Measurements from ENCODE around the gene ERI2. TPM values are rescaled to one million over a fixed set of nuclear protein-coding genes. Genes with fewer than 3 reads are reported as not detected.

The ERI2 gene
- total RNA-seq, 1 experiment from 2014 or later, result 16.9 TPM

GRCh38 chr16:20766294-20766693, 40.0 kb downstream of the ERI2 start (continued):
- TF ChIP-seq, protein P1, sequence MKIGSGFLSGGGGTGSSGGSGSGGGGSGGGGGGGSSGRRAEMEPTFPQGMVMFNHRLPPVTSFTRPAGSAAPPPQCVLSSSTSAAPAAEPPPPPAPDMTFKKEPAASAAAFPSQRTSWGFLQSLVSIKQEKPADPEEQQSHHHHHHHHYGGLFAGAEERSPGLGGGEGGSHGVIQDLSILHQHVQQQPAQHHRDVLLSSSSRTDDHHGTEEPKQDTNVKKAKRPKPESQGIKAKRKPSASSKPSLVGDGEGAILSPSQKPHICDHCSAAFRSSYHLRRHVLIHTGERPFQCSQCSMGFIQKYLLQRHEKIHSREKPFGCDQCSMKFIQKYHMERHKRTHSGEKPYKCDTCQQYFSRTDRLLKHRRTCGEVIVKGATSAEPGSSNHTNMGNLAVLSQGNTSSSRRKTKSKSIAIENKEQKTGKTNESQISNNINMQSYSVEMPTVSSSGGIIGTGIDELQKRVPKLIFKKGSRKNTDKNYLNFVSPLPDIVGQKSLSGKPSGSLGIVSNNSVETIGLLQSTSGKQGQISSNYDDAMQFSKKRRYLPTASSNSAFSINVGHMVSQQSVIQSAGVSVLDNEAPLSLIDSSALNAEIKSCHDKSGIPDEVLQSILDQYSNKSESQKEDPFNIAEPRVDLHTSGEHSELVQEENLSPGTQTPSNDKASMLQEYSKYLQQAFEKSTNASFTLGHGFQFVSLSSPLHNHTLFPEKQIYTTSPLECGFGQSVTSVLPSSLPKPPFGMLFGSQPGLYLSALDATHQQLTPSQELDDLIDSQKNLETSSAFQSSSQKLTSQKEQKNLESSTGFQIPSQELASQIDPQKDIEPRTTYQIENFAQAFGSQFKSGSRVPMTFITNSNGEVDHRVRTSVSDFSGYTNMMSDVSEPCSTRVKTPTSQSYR (CRISPR knock-in tag; IDR thresholded peaks at IDR 0.05), result no peak
- TF ChIP-seq GRHL2 (CRISPR knock-in tag; IDR thresholded peaks at IDR 0.05; ENCODE audit: insufficient replicate concordance, severe bottlenecking), result no peak
- TF ChIP-seq E2F5 (CRISPR knock-in tag; IDR thresholded peaks at IDR 0.05), result no peak
- TF ChIP-seq GTF2I (CRISPR knock-in tag; conservative IDR thresholded peaks at IDR 0.05), result no peak
- TF ChIP-seq ZNF219 (CRISPR knock-in tag; IDR thresholded peaks at IDR 0.05; ENCODE audit: borderline replicate concordance), result no peak
- no peak for TF ChIP-seq ZNF317 (CRISPR knock-in tag; IDR thresholded peaks at IDR 0.05; ENCODE audit: borderline replicate concordance, low read depth)
- TF ChIP-seq HMGXB4 (CRISPR knock-in tag; IDR thresholded peaks at IDR 0.05), result no peak
- TF ChIP-seq MLX (CRISPR knock-in tag; IDR thresholded peaks at IDR 0.05), result no peak
- no peak for TF ChIP-seq SP1 (CRISPR knock-in tag; conservative IDR thresholded peaks at IDR 0.05)
- no peak for TF ChIP-seq ELF4 (CRISPR knock-in tag; IDR thresholded peaks at IDR 0.05; ENCODE audit: low read depth)
- TF ChIP-seq ZMAT4 (CRISPR knock-in tag; IDR thresholded peaks at IDR 0.05), result no peak

- ATAC-seq (no peak), DNase-seq (ENCODE audit: low spot score) (no peak)
- peaks cover 8% of the 10 kb centered on the region; the same call in 1 of the 2 replicates for H3K36me3 Mint-ChIP-seq
- peaks cover 23% of the 10 kb centered on the region for H3K9me3 Mint-ChIP-seq
- H3K27me3 Mint-ChIP-seq (ENCODE audit: low read depth), result peaks cover 6% of the 10 kb centered on the region
- H3K4me1 Mint-ChIP-seq, result peaks cover 18% of the 10 kb centered on the region
- no peak overlapping the region for H3K27ac Mint-ChIP-seq
- ChIA-PET CTCF (interaction anchor here (2.6 kb wide), 1 partner anchor 9 kb away, joined by 19 read pairs; no protein-coding TSS in a partner anchor), POLR2A (no interaction called here)
- H3K4me3 Mint-ChIP-seq, result no peak overlapping the region
- no peak for TF ChIP-seq ZNF138 (CRISPR knock-in tag; conservative IDR thresholded peaks at IDR 0.05)
- no peak for TF ChIP-seq FOXJ3 (CRISPR knock-in tag; IDR thresholded peaks at IDR 0.05; ENCODE audit: borderline replicate concordance)
- no peak for TF ChIP-seq TCF7 (CRISPR knock-in tag; IDR thresholded peaks at IDR 0.05; ENCODE audit: low read depth)
- no peak for TF ChIP-seq NR3C1 (CRISPR knock-in tag; conservative IDR thresholded peaks at IDR 0.05; ENCODE audit: low read depth)
- TF ChIP-seq ZNF396 (CRISPR knock-in tag; IDR thresholded peaks at IDR 0.05; ENCODE audit: borderline replicate concordance), result no peak
- TF ChIP-seq, protein P2, sequence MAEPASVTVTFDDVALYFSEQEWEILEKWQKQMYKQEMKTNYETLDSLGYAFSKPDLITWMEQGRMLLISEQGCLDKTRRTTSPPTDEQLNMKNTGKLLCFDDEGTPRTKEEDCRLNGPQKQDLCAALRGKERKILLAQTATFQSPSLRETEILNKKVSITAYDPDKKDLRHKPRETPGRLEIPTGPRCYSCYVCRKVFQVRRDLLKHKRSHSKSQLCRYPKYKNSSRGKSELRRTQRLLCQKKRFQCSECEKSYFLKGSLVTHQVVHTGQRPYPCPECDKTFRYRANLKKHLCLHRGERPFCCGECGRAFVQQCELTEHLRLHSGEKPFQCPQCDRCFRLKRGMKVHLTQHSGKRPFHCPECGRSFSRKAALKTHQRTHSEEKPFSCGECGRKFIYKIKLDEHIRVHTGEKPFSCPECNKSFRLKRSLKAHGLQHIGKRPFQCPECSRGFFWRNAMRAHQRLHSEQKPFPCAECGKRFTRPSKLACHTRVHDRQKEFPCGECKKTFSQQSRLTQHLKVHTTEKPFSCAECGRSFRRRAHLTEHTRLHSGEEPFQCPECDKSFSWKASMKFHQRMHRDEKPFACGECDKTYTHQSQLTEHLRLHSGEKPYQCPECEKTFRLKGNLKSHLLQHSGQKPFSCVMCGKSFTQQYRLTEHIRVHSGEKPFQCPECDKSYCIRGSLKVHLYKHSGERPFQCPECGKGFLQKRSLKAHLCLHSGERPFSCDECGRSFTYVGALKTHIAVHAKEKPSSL (CRISPR knock-in tag; conservative IDR thresholded peaks at IDR 0.05), result no peak
- no peak for TF ChIP-seq PREB (CRISPR knock-in tag; IDR thresholded peaks at IDR 0.05; ENCODE audit: borderline replicate concordance)
- TF ChIP-seq ZNF219 (CRISPR knock-in tag; IDR thresholded peaks at IDR 0.05; ENCODE audit: borderline replicate concordance), result no peak
- TF ChIP-seq, protein P3, sequence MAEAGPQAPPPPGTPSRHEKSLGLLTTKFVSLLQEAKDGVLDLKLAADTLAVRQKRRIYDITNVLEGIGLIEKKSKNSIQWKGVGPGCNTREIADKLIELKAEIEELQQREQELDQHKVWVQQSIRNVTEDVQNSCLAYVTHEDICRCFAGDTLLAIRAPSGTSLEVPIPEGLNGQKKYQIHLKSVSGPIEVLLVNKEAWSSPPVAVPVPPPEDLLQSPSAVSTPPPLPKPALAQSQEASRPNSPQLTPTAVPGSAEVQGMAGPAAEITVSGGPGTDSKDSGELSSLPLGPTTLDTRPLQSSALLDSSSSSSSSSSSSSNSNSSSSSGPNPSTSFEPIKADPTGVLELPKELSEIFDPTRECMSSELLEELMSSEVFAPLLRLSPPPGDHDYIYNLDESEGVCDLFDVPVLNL (CRISPR knock-in tag; IDR thresholded peaks at IDR 0.05; ENCODE audit: borderline replicate concordance, low read depth), result no peak
- no peak for TF ChIP-seq EMX1 (CRISPR knock-in tag; IDR thresholded peaks at IDR 0.05)
- no peak for TF ChIP-seq GABPB1 (CRISPR knock-in tag; IDR thresholded peaks at IDR 0.05)
- TF ChIP-seq GTF2I (CRISPR knock-in tag; conservative IDR thresholded peaks at IDR 0.05), result no peak
- no peak for TF ChIP-seq ETV6 (CRISPR knock-in tag; IDR thresholded peaks at IDR 0.05)
- TF ChIP-seq MLX (CRISPR knock-in tag; IDR thresholded peaks at IDR 0.05), result no peak
- TF ChIP-seq RELA (CRISPR knock-in tag; IDR thresholded peaks at IDR 0.05; ENCODE audit: borderline replicate concordance), result no peak
Observed at GRCh38 chr16:20765732-20766131, 40.5 kb downstream of the ERI2 start.

All from WTC11 (cell line).